Neural progenitor cell (in vitro differentiated cells): ENCODE data around the gene MYD88. TPM values are rescaled to one million over a fixed set of nuclear protein-coding genes. Genes with fewer than 3 reads are reported as not detected.

Experiments
- DNase-seq: peaks from one replicate; pipeline ENCODE4 v3.0.0-alpha.2; 2016; ENCODE audit warnings: low spot score
- H2AFZ ChIP-seq: fragments of 200-600 bp; sonication (generic); replicated peaks from 2 replicates; pipeline ENCODE4 v1.6.1; 2016; ENCODE audit warnings: antibody characterized with exemption
- H3F3A ChIP-seq: fragments of 200-600 bp; sonication (generic); 2 replicates; pipeline ENCODE4 v1.6.1; 2016; ENCODE audit warnings: antibody characterized with exemption, low read depth
- H3K27ac ChIP-seq: fragments of 200-600 bp; sonication (generic); 2 replicates; pipeline ENCODE4 v1.5.1; 2016; ENCODE audit warnings: mild to moderate bottlenecking
- H3K27me3 ChIP-seq: fragments of 200-600 bp; sonication (generic); 2 replicates; pipeline ENCODE4 v1.6.1; 2016; ENCODE audit warnings: mild to moderate bottlenecking, moderate library complexity
- H3K36me3 ChIP-seq: fragments of 200-600 bp; sonication (generic); 2 replicates; pipeline ENCODE4 v1.5.1; 2016
- H3K4me1 ChIP-seq: fragments of 200-600 bp; sonication (generic); 2 replicates; pipeline ENCODE4 v1.6.1; 2016; ENCODE audit warnings: mixed run types
- H3K4me2 ChIP-seq: fragments of 200-600 bp; sonication (generic); 2 replicates; pipeline ENCODE4 v1.6.1; 2016
- H3K4me3 ChIP-seq: fragments of 200-600 bp; sonication (generic); 2 replicates; pipeline ENCODE4 v1.5.1; 2016
- H3K79me2 ChIP-seq: fragments of 200-600 bp; sonication (generic); 2 replicates; pipeline ENCODE4 v1.6.1; 2016; ENCODE audit warnings: low read depth
- H3K9ac ChIP-seq: fragments of 200-600 bp; sonication (generic); 2 replicates; pipeline ENCODE4 v1.6.1; 2016
- H3K9me3 ChIP-seq: fragments of 200-600 bp; sonication (generic); 2 replicates; pipeline ENCODE4 v1.5.1; 2016; ENCODE audit warnings: low read depth
- H4K20me1 ChIP-seq: fragments of 200-600 bp; sonication (generic); 2 replicates; pipeline ENCODE4 v1.6.1; 2016; ENCODE audit warnings: low read depth
- H3K27ac Mint-ChIP-seq: 3 replicates; pipeline ENCODE4 v1.8.0; 2021; ENCODE audit warnings: mixed read lengths
- H3K27me3 Mint-ChIP-seq: 2 replicates; pipeline ENCODE4 v1.8.0; 2022; ENCODE audit warnings: low read depth, mild to moderate bottlenecking, inconsistent platforms, moderate library complexity, mixed read lengths; ENCODE audit not compliant: insufficient read depth
- H3K36me3 Mint-ChIP-seq: 3 replicates; pipeline ENCODE4 v1.8.0; 2021; ENCODE audit warnings: mixed read lengths
- H3K4me1 Mint-ChIP-seq: 3 replicates; pipeline ENCODE4 v1.8.0; 2021; ENCODE audit warnings: mixed read lengths
- H3K4me3 Mint-ChIP-seq: 3 replicates; pipeline ENCODE4 v1.8.0; 2021; ENCODE audit warnings: mild to moderate bottlenecking, moderate library complexity, mixed read lengths
- H3K9me3 Mint-ChIP-seq: 3 replicates; pipeline ENCODE4 v1.8.0; 2020; ENCODE audit warnings: mixed read lengths
- CTCF ChIP-seq: fragments of 200-600 bp; sonication (generic); IDR thresholded peaks from 2 replicates; pipeline ENCODE4 v1.5.1; 2017; ENCODE audit warnings: antibody characterized with exemption, mild to moderate bottlenecking
- EZH2 ChIP-seq: fragments of 200-600 bp; sonication (generic); IDR thresholded peaks from 2 replicates; pipeline ENCODE4 v1.6.1; 2017; ENCODE audit warnings: antibody characterized with exemption, mild to moderate bottlenecking, moderate library complexity
- EZH2phosphoT487 ChIP-seq: fragments of 200-600 bp; sonication (generic); IDR thresholded peaks from 2 replicates; pipeline ENCODE4 v1.6.1; 2017; ENCODE audit warnings: antibody characterized with exemption
- small RNA-seq: library from RNA; depleted of rRNA; stranded (forward); fragments of <200 nt; gene quantifications from one replicate; pipeline ENCODE3, GENCODE V24; 2015
- total RNA-seq: library from RNA; depleted of rRNA; stranded (reverse); fragments of >200 nt; gene quantifications from 2 replicates; pipeline ENCODE4 v1.2.3, GENCODE V29; 2015; ENCODE audit warnings: low replicate concordance

Gene MYD88
- total RNA-seq, 1 donor from 2014 or later, result 3.1 TPM

GRCh38 chr3:38190481-38190881 lies 52.0 kb downstream of the MYD88 start:
- Histone ChIP-seq H3F3A (no peaks in the 10 kb centered on the region), H3K27me3 (no peaks in the 10 kb centered on the region), H3K4me2 (no peak overlapping the region), H3K9ac (no peak overlapping the region), H3K4me3 (no peak overlapping the region), H4K20me1 (peaks cover 2% of the 10 kb centered on the region), H3K27ac (no peak overlapping the region), H3K9me3 (no peaks in the 10 kb centered on the region), H2AFZ (no peak overlapping the region), H3K36me3 (peaks cover 6% of the 10 kb centered on the region), H3K4me1 (no peaks in the 10 kb centered on the region), H3K79me2 (peaks cover 5% of the 10 kb centered on the region)
- Mint-ChIP-seq H3K36me3 (peaks cover 32% of the 10 kb centered on the region), H3K9me3 (peaks cover 2% of the 10 kb centered on the region), H3K27me3 (no peaks in the 10 kb centered on the region), H3K4me3 (no peak overlapping the region), H3K27ac (no peak overlapping the region), H3K4me1 (no peaks in the 10 kb centered on the region)
- TF ChIP-seq EZH2phosphoT487 (no peak), CTCF (no peak), EZH2 (no peak)
- no peak for DNase-seq

Small RNA genes within 50 kb of the gene (small RNA-seq; reads per million reads assigned to genes)
- gene RF00019, result not detected

Other genes starting within 250 kb of the MYD88 start
- 4.9 and 5.6 TPM in 2 replicates for gene VILL, start 147.9 kb upstream of the MYD88 start, total RNA-seq
- 38.6 and 42.4 TPM in 2 replicates for gene PLCD1, start 109.0 kb upstream of the MYD88 start, total RNA-seq
- 0.60 and 1.4 TPM in 2 replicates for gene DLEC1, start 99.5 kb upstream of the MYD88 start, total RNA-seq
- gene ACAA1, start 1.5 kb upstream of the MYD88 start, total RNA-seq, result 3.3 and 13.3 TPM in 2 replicates
- gene OXSR1, start 26.9 kb downstream of the MYD88 start, total RNA-seq, result 60.2 and 65.8 TPM in 2 replicates
- gene SLC22A13, start 127.2 kb downstream of the MYD88 start, total RNA-seq, result 0.21 TPM in 1 of 2 replicates, not detected in the other
- gene SLC22A14, start 143.6 kb downstream of the MYD88 start, total RNA-seq, result not detected in 2 replicates
- 2.1 and 6.9 TPM in 2 replicates for gene XYLB, start 208.1 kb downstream of the MYD88 start, total RNA-seq